ENCODE data around the gene HSD11B1.

GRCh38 chr1:209710093-209710492, 5.4 kb downstream of the HSD11B1 start:
- TF ChIP-seq CTCF (IDR thresholded peaks at IDR 0.05) (no peak), POLR2AphosphoS5 (IDR thresholded peaks at IDR 0.05) (no peak)
